Neural cell (in vitro differentiated cells): ENCODE measurements around the gene CXADR.

ENCODE experiments used
- CTCF ChIP-seq: fragments of 450-650 bp; IDR thresholded peaks from 2 replicates; pipeline ENCODE4 v1.5.1; 2014; ENCODE audit warnings: antibody characterized with exemption, mild to moderate bottlenecking, moderate library complexity; ENCODE audit not compliant: poor library complexity, severe bottlenecking
- EP300 ChIP-seq: fragments of 450-650 bp; conservative IDR thresholded peaks from 2 replicates; pipeline ENCODE4 v1.6.1; 2014; ENCODE audit warnings: antibody characterized with exemption, mild to moderate bottlenecking, moderate library complexity; ENCODE audit not compliant: poor library complexity, severe bottlenecking
- EZH2 ChIP-seq: fragments of 200-600, 300-800 bp; shearing (Covaris generic), sonication (generic); IDR thresholded peaks from 2 replicates; pipeline ENCODE4 v1.6.1; 2014; ENCODE audit warnings: antibody characterized with exemption, low read length, borderline replicate concordance, mild to moderate bottlenecking; ENCODE audit not compliant: insufficient read depth, poor library complexity, severe bottlenecking
- MXI1 ChIP-seq: fragments of 450-650 bp; conservative IDR thresholded peaks from 2 replicates; pipeline ENCODE4 v1.6.1; 2014; ENCODE audit warnings: antibody characterized with exemption, mild to moderate bottlenecking; ENCODE audit not compliant: poor library complexity, severe bottlenecking
- POLR2AphosphoS5 ChIP-seq: IDR thresholded peaks from 2 replicates; pipeline ENCODE4 v1.6.1; 2012
- RAD21 ChIP-seq: fragments of 450-650 bp; conservative IDR thresholded peaks from 2 replicates; pipeline ENCODE4 v1.6.1; 2014; ENCODE audit warnings: antibody characterized with exemption, mild to moderate bottlenecking, moderate library complexity
- REST ChIP-seq: IDR thresholded peaks from 2 replicates; pipeline ENCODE4 v1.6.1; 2012; ENCODE audit warnings: borderline replicate concordance
- SMC3 ChIP-seq: fragments of 450-650 bp; conservative IDR thresholded peaks from 2 replicates; pipeline ENCODE4 v1.6.1; 2014; ENCODE audit warnings: antibody characterized with exemption, mild to moderate bottlenecking, moderate library complexity; ENCODE audit not compliant: poor library complexity
- TAF1 ChIP-seq: IDR thresholded peaks from 2 replicates; pipeline ENCODE4 v1.6.1; 2012; ENCODE audit warnings: low read depth

GRCh38 chr21:17524635-17525034 lies 11.8 kb downstream of the CXADR start:
- TF ChIP-seq CTCF, result no peak
- no peak for TF ChIP-seq RAD21
- TF ChIP-seq POLR2AphosphoS5, result no peak
- TF ChIP-seq TAF1, result no peak
- no peak for TF ChIP-seq EZH2
- TF ChIP-seq EP300, result no peak
- no peak for TF ChIP-seq REST
- TF ChIP-seq SMC3, result no peak
- no peak for TF ChIP-seq MXI1
